H9 (cell line): ENCODE results near the gene DOCK1. TPM values are rescaled to one million over a fixed set of nuclear protein-coding genes. Genes with fewer than 3 reads are reported as not detected.

Experiments used
- DNase-seq: peaks from one replicate; pipeline ENCODE4 v3.0.0-alpha.2; 2017
- H2AFZ ChIP-seq: one replicate; pipeline ENCODE4 v1.6.1; 2013; ENCODE audit warnings: mild to moderate bottlenecking, low read length, control low read depth, moderate library complexity
- H2AK5ac ChIP-seq: 2 replicates; pipeline ENCODE4 v1.6.1; 2013; ENCODE audit warnings: low read length, control low read depth, mixed read lengths; ENCODE audit not compliant: insufficient read length
- H2BK120ac ChIP-seq: one replicate; pipeline ENCODE4 v1.6.1; 2013; ENCODE audit warnings: low read depth, mild to moderate bottlenecking, low read length, control low read depth, inconsistent platforms; ENCODE audit not compliant: poor library complexity, severe bottlenecking
- H2BK12ac ChIP-seq: 2 replicates; pipeline ENCODE4 v1.6.1; 2013; ENCODE audit warnings: low read length, control low read depth, mixed read lengths, low read depth; ENCODE audit not compliant: insufficient read length
- H2BK15ac ChIP-seq: 2 replicates; pipeline ENCODE4 v1.6.1; 2013; ENCODE audit warnings: low read depth, low read length, control low read depth
- H2BK20ac ChIP-seq: one replicate; pipeline ENCODE4 v1.6.1; 2013; ENCODE audit warnings: low read depth, mild to moderate bottlenecking, low read length, control low read depth, inconsistent platforms; ENCODE audit not compliant: poor library complexity, severe bottlenecking
- H2BK5ac ChIP-seq: 2 replicates; pipeline ENCODE4 v1.6.1; 2013; ENCODE audit warnings: low read length, control low read depth, mixed read lengths; ENCODE audit not compliant: insufficient read length
- H3K14ac ChIP-seq: 2 replicates; pipeline ENCODE4 v1.6.1; 2013; ENCODE audit warnings: low read length, control low read depth; ENCODE audit not compliant: insufficient read depth
- H3K18ac ChIP-seq: 2 replicates; pipeline ENCODE4 v1.6.1; 2013; ENCODE audit warnings: low read depth, mild to moderate bottlenecking, mixed read lengths, low read length, control low read depth; ENCODE audit not compliant: insufficient read length
- H3K23ac ChIP-seq: 2 replicates; pipeline ENCODE4 v1.6.1; 2013; ENCODE audit warnings: low read length, control low read depth, mixed read lengths, low read depth; ENCODE audit not compliant: insufficient read length
- H3K23me2 ChIP-seq: 2 replicates; pipeline ENCODE4 v1.6.1; 2013; ENCODE audit warnings: low read depth, mild to moderate bottlenecking, mixed read lengths, low read length, control low read depth; ENCODE audit not compliant: insufficient read length, poor library complexity, severe bottlenecking
- H3K27ac ChIP-seq: 2 replicates; pipeline ENCODE4 v1.5.1; 2013; ENCODE audit warnings: low read length, control low read depth, mixed read lengths, low read depth; ENCODE audit not compliant: insufficient read length
- H3K27me3 ChIP-seq: 2 replicates; pipeline ENCODE4 v1.6.1; 2013; ENCODE audit warnings: low read length, control low read depth, inconsistent platforms; ENCODE audit not compliant: insufficient read depth
- H3K4ac ChIP-seq: 2 replicates; pipeline ENCODE4 v1.6.1; 2013; ENCODE audit warnings: low read depth, mild to moderate bottlenecking, control low read depth, inconsistent platforms, low read length, moderate library complexity
- H3K4me1 ChIP-seq: 2 replicates; pipeline ENCODE4 v1.6.1; 2013; ENCODE audit warnings: low read length, control low read depth, inconsistent platforms; ENCODE audit not compliant: insufficient read depth
- H3K4me2 ChIP-seq: 2 replicates; pipeline ENCODE4 v1.6.1; 2013; ENCODE audit warnings: low read length, control low read depth, mixed read lengths; ENCODE audit not compliant: insufficient read length, insufficient read depth
- H3K56ac ChIP-seq: 2 replicates; pipeline ENCODE4 v1.6.1; 2013; ENCODE audit warnings: low read depth, mild to moderate bottlenecking, mixed read lengths, low read length, control low read depth; ENCODE audit not compliant: insufficient read length
- H3K79me1 ChIP-seq: 2 replicates; pipeline ENCODE4 v1.6.1; 2013; ENCODE audit warnings: low read depth, mild to moderate bottlenecking, moderate library complexity, low read length, control low read depth, inconsistent platforms; ENCODE audit not compliant: insufficient read depth, poor library complexity, severe bottlenecking
- H3K79me2 ChIP-seq: 2 replicates; pipeline ENCODE4 v1.6.1; 2013; ENCODE audit warnings: low read length, control low read depth, inconsistent platforms; ENCODE audit not compliant: insufficient read depth
- H3K9ac ChIP-seq: 2 replicates; pipeline ENCODE4 v1.6.1; 2013; ENCODE audit warnings: low read length, control low read depth, mixed read lengths; ENCODE audit not compliant: insufficient read length; ENCODE audit errors: extremely low read depth
- H3K9me3 ChIP-seq: one replicate; pipeline ENCODE4 v1.6.1; 2013; ENCODE audit warnings: low read depth, low read length, inconsistent platforms; ENCODE audit not compliant: control insufficient read depth
- H3T11ph ChIP-seq: one replicate; pipeline ENCODE4 v1.6.1; 2013; ENCODE audit warnings: mild to moderate bottlenecking, low read length, control low read depth, inconsistent platforms
- H4K20me1 ChIP-seq: one replicate; pipeline ENCODE4 v1.6.1; 2013; ENCODE audit not compliant: control insufficient read depth, insufficient read length, insufficient read depth
- H4K5ac ChIP-seq: 2 replicates; pipeline ENCODE4 v1.6.1; 2013; ENCODE audit warnings: low read depth, mild to moderate bottlenecking, mixed read lengths, low read length, control low read depth; ENCODE audit not compliant: insufficient read length
- H4K8ac ChIP-seq: replicated peaks from 2 replicates; pipeline ENCODE4 v1.6.1; 2013; ENCODE audit warnings: low read length, control low read depth, mixed read lengths, low read depth; ENCODE audit not compliant: insufficient read length
- H4K91ac ChIP-seq: 2 replicates; pipeline ENCODE4 v1.6.1; 2013; ENCODE audit warnings: low read depth, mild to moderate bottlenecking, moderate library complexity, mixed read lengths, low read length, control low read depth; ENCODE audit not compliant: insufficient read length
- H3K27ac Mint-ChIP-seq, 3 experiments: 2 replicates in 2 of 3; 3 replicates in 1 of 3; pipeline ENCODE4 v1.8.0; 2020 to 2021; ENCODE audit warnings: mixed read lengths in 3 of 3, mild to moderate bottlenecking in 1 of 3, moderate library complexity in 1 of 3
- H3K27me3 Mint-ChIP-seq: 2 replicates; pipeline ENCODE4 v1.8.0; 2021; ENCODE audit warnings: low read depth, mild to moderate bottlenecking, moderate library complexity, mixed read lengths
- H3K36me3 Mint-ChIP-seq, 3 experiments: 2 replicates in 2 of 3; 3 replicates in 1 of 3; pipeline ENCODE4 v1.8.0; 2020 to 2021; ENCODE audit warnings: low read depth in 3 of 3, mixed read lengths in 3 of 3; ENCODE audit not compliant: insufficient read depth in 1 of 3
- H3K4me1 Mint-ChIP-seq, 2 experiments: 2 replicates each; pipeline ENCODE4 v1.8.0; 2020; ENCODE audit warnings: mixed read lengths in 2 of 2
- H3K4me3 Mint-ChIP-seq, 2 experiments: 2 replicates in 1 of 2; 3 replicates in 1 of 2; pipeline ENCODE4 v1.8.0; 2020 to 2021; ENCODE audit warnings: mild to moderate bottlenecking in 2 of 2, mixed read lengths in 2 of 2, moderate library complexity in 1 of 2
- H3K9me3 Mint-ChIP-seq, 2 experiments: 2 replicates in 1 of 2; 3 replicates in 1 of 2; pipeline ENCODE4 v1.8.0; 2020; ENCODE audit warnings: mild to moderate bottlenecking in 2 of 2, mixed read lengths in 2 of 2, moderate library complexity in 1 of 2
- WGBS: extraction: QIAGEN DNeasy Blood & Tissue Kit; methylation state at CpG from one replicate; pipeline ENCODE4 v1.1.7; 2013; ENCODE audit warnings: missing lambda C conversion rate, low lambda C conversion rate, mixed read lengths; ENCODE audit not compliant: insufficient read length; ENCODE audit errors: extremely low coverage; 5-methylcytosine and 5-hydroxymethylcytosine counted together
- total RNA-seq: library from RNA; stranded (reverse); gene quantifications from 2 replicates; pipeline ENCODE4 v1.2.1, GENCODE V29; 2021
- TF ChIP-seq, protein P1 (sequence below): fragments of 200-600 bp; sonication (generic); conservative IDR thresholded peaks from 3 replicates; pipeline ENCODE4 v1.8.0; 2021; ENCODE audit warnings: antibody characterized with exemption, mild to moderate bottlenecking

DOCK1 gene
- total RNA-seq, 1 experiment from 2014 or later, result 57.0 TPM

GRCh38 chr10:127408733-127409132 is 503.5 kb downstream of the DOCK1 start:
- H3K14ac ChIP-seq, result no peak overlapping the region
- no peaks in the 10 kb centered on the region for H3K79me2 ChIP-seq
- no peak overlapping the region for H2BK5ac ChIP-seq
- no peak overlapping the region for H2BK12ac ChIP-seq
- no peak overlapping the region for H3K4me3 Mint-ChIP-seq
- H2BK120ac ChIP-seq, result no peak overlapping the region
- H4K8ac ChIP-seq, result no peak overlapping the region
- H3K27ac ChIP-seq, result no peak overlapping the region
- H2BK20ac ChIP-seq, result no peak overlapping the region
- H2AFZ ChIP-seq, result no peak overlapping the region
- no peaks in the 10 kb centered on the region for H3K4me1 Mint-ChIP-seq
- peaks cover 9 to 18% (median 12%) of the 10 kb centered on the region in 3 experiments; a peak in 6 of 7 replicates for H3K36me3 Mint-ChIP-seq
- H3K4ac ChIP-seq, result no peak overlapping the region
- H3K9ac ChIP-seq, result no peak overlapping the region
- H3K4me1 ChIP-seq, result no peaks in the 10 kb centered on the region
- no peak for DNase-seq
- no peak overlapping the region for H3T11ph ChIP-seq
- no peak overlapping the region for H4K5ac ChIP-seq
- H3K27me3 Mint-ChIP-seq, result no peaks in the 10 kb centered on the region
- no CpG with 5 or more reads among the region's 9 CpGs for WGBS
- no peak overlapping the region for H3K4me2 ChIP-seq
- H3K18ac ChIP-seq, result no peak overlapping the region
- no peaks in the 10 kb centered on the region for H4K20me1 ChIP-seq
- H3K23ac ChIP-seq, result no peak overlapping the region
- TF ChIP-seq, protein P1, sequence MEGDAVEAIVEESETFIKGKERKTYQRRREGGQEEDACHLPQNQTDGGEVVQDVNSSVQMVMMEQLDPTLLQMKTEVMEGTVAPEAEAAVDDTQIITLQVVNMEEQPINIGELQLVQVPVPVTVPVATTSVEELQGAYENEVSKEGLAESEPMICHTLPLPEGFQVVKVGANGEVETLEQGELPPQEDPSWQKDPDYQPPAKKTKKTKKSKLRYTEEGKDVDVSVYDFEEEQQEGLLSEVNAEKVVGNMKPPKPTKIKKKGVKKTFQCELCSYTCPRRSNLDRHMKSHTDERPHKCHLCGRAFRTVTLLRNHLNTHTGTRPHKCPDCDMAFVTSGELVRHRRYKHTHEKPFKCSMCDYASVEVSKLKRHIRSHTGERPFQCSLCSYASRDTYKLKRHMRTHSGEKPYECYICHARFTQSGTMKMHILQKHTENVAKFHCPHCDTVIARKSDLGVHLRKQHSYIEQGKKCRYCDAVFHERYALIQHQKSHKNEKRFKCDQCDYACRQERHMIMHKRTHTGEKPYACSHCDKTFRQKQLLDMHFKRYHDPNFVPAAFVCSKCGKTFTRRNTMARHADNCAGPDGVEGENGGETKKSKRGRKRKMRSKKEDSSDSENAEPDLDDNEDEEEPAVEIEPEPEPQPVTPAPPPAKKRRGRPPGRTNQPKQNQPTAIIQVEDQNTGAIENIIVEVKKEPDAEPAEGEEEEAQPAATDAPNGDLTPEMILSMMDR, result no peak
- no peak overlapping the region for H3K27ac Mint-ChIP-seq
- H3K56ac ChIP-seq, result no peak overlapping the region
- no peak overlapping the region for H2BK15ac ChIP-seq
- no peaks in the 10 kb centered on the region for H3K79me1 ChIP-seq
- no peaks in the 10 kb centered on the region for H3K27me3 ChIP-seq
- no peak overlapping the region for H4K91ac ChIP-seq
- no peak overlapping the region for H2AK5ac ChIP-seq
- no peaks in the 10 kb centered on the region for H3K9me3 ChIP-seq
- no peaks in the 10 kb centered on the region for H3K23me2 ChIP-seq
- no peaks in the 10 kb centered on the region for H3K9me3 Mint-ChIP-seq
